HG03521 (cell line): ENCODE data around the gene GCC2.
"Not testable (repeated sequence)": the region's sequence is repeated elsewhere in the genome, so short reads cannot be mapped to it uniquely, and the experiment has no call there.

Source experiments
- ATAC-seq: cut with Tn5 transposase; IDR thresholded peaks from one replicate; pipeline ENCODE4 v1.9.1; 2021; ENCODE audit warnings: mild to moderate bottlenecking, moderate library complexity; ENCODE audit not compliant: unreplicated experiment

Gene GCC2

GRCh38 chr2:108448678-108449409 lies at the start of gene GCC2:
Gene GCC2, plus strand, starts transcription at chr2:108449206. Its CDS starts 69 bp downstream, at chr2:108449275.
- peak; percentile 99 for ATAC-seq

- no peak for ATAC-seq
These were observed 49.5 kb upstream of the GCC2 start for GRCh38 chr2:108399479-108399878.

GRCh38 chr2:108401800-108402199 lies 47.2 kb upstream of the GCC2 start:
- no peak for ATAC-seq

GRCh38 chr2:108403494-108403893 lies 45.5 kb upstream of the GCC2 start:
- no peak for ATAC-seq

GRCh38 chr2:108404784-108405397 lies 44.1 kb upstream of the GCC2 start:
- ATAC-seq: no peak

GRCh38 chr2:108407864-108408729 lies 40.9 kb upstream of the GCC2 start:
- no peak for ATAC-seq

GRCh38 chr2:108409768-108410167 lies 39.2 kb upstream of the GCC2 start:
- no peak for ATAC-seq

- ATAC-seq: no peak
These were observed 35.9 kb upstream of the GCC2 start for GRCh38 chr2:108412995-108413710.

- no peak for ATAC-seq
These were observed 35.3 kb upstream of the GCC2 start for GRCh38 chr2:108413711-108414095.

- no peak for ATAC-seq
These were observed 34.6 kb upstream of the GCC2 start for GRCh38 chr2:108414256-108414876.

GRCh38 chr2:108414945-108415344 lies 34.1 kb upstream of the GCC2 start:
- ATAC-seq: no peak

- ATAC-seq: no peak
These were observed 31.8 kb upstream of the GCC2 start for GRCh38 chr2:108417254-108417653.

- ATAC-seq: no peak
These were observed 30.6 kb upstream of the GCC2 start for GRCh38 chr2:108418416-108418815.

- no peak for ATAC-seq
These were observed 25.9 kb upstream of the GCC2 start for GRCh38 chr2:108423067-108423466.

- no peak for ATAC-seq
These were observed 25.3 kb upstream of the GCC2 start for GRCh38 chr2:108423502-108424251.

GRCh38 chr2:108428286-108429009 lies 20.6 kb upstream of the GCC2 start:
- ATAC-seq: no peak

- ATAC-seq: not testable (repeated sequence)
These were observed 13.4 kb upstream of the GCC2 start for GRCh38 chr2:108435578-108435977.

- no peak for ATAC-seq
These were observed 12.0 kb upstream of the GCC2 start for GRCh38 chr2:108436976-108437375.

GRCh38 chr2:108441712-108442111 lies 7.3 kb upstream of the GCC2 start:
- no peak for ATAC-seq
